ENCODE results near the gene SDHAF3. TPM values are rescaled to one million over a fixed set of nuclear protein-coding genes. Genes with fewer than 3 reads are reported as not detected.
"Not testable (repeated sequence)": the region's sequence is repeated elsewhere in the genome, so short reads cannot be mapped to it uniquely, and the experiment has no call there.

The SDHAF3 gene
- total and polyA plus RNA-seq, 8 donors: 3.4 to 8.6 (median 6.2) TPM

GRCh38 chr7:97120713-97121457, 3.4 kb downstream of the SDHAF3 start:
- Histone ChIP-seq H3K4me3 (no peak overlapping the region), H3K36me3 (no peaks in the 10 kb centered on the region), H3K4me1 (peaks cover 5 to 16% (median 9%) of the 10 kb centered on the region in 3 donors), H3K27ac (no peak overlapping the region), H3K27me3 (no peaks in the 10 kb centered on the region), H3K9me3 (no peaks in the 10 kb centered on the region)
- no peak for ATAC-seq
- DNase-seq: no peak
- TF ChIP-seq, protein P1, sequence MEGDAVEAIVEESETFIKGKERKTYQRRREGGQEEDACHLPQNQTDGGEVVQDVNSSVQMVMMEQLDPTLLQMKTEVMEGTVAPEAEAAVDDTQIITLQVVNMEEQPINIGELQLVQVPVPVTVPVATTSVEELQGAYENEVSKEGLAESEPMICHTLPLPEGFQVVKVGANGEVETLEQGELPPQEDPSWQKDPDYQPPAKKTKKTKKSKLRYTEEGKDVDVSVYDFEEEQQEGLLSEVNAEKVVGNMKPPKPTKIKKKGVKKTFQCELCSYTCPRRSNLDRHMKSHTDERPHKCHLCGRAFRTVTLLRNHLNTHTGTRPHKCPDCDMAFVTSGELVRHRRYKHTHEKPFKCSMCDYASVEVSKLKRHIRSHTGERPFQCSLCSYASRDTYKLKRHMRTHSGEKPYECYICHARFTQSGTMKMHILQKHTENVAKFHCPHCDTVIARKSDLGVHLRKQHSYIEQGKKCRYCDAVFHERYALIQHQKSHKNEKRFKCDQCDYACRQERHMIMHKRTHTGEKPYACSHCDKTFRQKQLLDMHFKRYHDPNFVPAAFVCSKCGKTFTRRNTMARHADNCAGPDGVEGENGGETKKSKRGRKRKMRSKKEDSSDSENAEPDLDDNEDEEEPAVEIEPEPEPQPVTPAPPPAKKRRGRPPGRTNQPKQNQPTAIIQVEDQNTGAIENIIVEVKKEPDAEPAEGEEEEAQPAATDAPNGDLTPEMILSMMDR (IDR thresholded peaks at IDR 0.05): no peak
- FAIRE-seq: no peak
- intact Hi-C loops (cut with DNase I): no loop called here
- 83 to 91% methylated on average over 5 of the region's 5 CpGs for WGBS, 2 donors

GRCh38 chr7:97123115-97123514, 5.6 kb downstream of the SDHAF3 start:
- 73 to 88% methylated on average over 2 of the region's 2 CpGs for WGBS, 2 donors
- DNase-seq; H3K36me3 ChIP-seq; H3K4me3 ChIP-seq; FAIRE-seq; H3K27me3 ChIP-seq; ATAC-seq; intact Hi-C loops (cut with DNase I); H3K27ac ChIP-seq; H3K9me3 ChIP-seq: not testable (repeated sequence)
- peaks cover 5 to 16% (median 9%) of the 10 kb centered on the region in 3 donors for H3K4me1 ChIP-seq

- TF ChIP-seq, protein P1 (IDR thresholded peaks at IDR 0.05): no peak
- intact Hi-C loops (cut with DNase I): no loop called here
These were observed 9.1 kb downstream of the SDHAF3 start for GRCh38 chr7:97126483-97127171.

DNA sequence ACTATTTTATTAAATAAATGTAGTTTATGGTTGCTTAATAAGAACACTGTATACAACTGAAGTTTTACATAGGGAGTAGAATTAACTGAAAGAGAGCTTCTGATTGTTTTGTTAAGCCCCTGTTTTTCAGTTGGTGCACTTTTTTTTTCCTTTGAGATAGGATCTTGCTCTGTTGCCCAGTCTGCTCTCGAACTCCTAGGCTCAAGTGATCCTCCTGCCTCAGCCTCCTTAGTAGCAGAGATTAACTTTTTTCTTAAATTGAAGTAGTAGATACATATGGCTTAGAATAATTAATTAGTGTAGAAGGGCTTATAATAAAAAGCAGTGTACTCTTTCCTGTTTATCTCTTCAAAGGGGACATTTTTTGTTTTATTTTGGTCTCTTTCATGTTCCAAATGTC, 11.2 kb downstream of the SDHAF3 start:
- ATAC-seq (no peak), FAIRE-seq (no peak), DNase-seq (no peak)
- Histone ChIP-seq H3K4me1 (no peaks in the 10 kb centered on the region), H3K9me3 (no peaks in the 10 kb centered on the region), H3K27ac (no peak overlapping the region), H3K36me3 (no peaks in the 10 kb centered on the region), H3K27me3 (no peaks in the 10 kb centered on the region), H3K4me3 (no peak overlapping the region)
- 96 to 100% methylated on average over 1 of the region's 1 CpG for WGBS, 2 donors
- intact Hi-C loops (cut with DNase I): no loop called here
- TF ChIP-seq, protein P1 (IDR thresholded peaks at IDR 0.05): no peak

More at GRCh38 chr7:97126483-97127171, 9.1 kb downstream of the SDHAF3 start:
- H3K9me3 ChIP-seq: no peaks in the 10 kb centered on the region
- H3K36me3 ChIP-seq: no peaks in the 10 kb centered on the region
- H3K27ac ChIP-seq: no peak overlapping the region
- H3K4me1 ChIP-seq: no peaks in the 10 kb centered on the region
- DNase-seq (no peak), ATAC-seq (no peak), FAIRE-seq (no peak)
- WGBS, 2 donors: 89% methylated on average over 15 of the region's 15 CpGs
- no peaks in the 10 kb centered on the region for H3K27me3 ChIP-seq
- H3K4me3 ChIP-seq: no peak overlapping the region

DNA sequence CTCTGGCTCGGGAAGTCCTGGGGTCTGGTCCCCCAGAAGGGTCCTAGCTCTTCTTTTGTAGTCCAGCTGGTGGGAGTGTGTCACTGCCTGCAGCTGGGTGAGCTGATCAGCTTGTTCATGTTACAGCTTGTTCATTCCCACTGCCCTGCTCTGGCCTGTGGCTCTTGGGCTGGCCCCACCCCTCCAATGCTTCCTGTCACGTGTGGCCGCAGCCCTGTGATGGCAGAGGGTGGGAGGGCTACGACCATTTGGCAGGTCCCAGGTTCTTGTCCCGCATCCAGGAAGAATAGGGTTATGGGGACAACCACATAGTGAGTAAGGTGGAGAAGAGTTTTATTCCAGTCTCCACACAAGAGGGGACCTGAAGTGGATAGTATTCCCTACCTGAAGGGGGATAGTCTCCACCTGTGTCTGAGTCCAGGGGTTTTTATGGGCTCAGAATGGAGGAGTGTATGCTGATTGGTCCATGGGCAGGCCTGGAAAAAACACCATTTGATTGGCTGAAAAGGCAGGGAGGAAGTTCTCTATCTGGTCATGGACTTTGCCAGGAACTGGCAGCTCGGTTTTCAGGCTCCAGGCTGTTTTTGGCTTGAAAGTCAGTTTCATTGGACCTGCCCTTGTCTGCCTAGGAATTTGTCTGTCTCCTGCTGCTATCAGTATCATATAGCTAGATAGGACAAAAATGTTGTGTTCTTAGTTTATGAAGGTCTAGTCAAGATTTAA, 13.1 kb downstream of the SDHAF3 start:
- no peaks in the 10 kb centered on the region for H3K27me3 ChIP-seq
- TF ChIP-seq, protein P1 (IDR thresholded peaks at IDR 0.05): no peak
- FAIRE-seq (no peak), DNase-seq (peak in 1 of 6 donors; percentile 31), ATAC-seq (no peak)
- no peak overlapping the region for H3K4me3 ChIP-seq
- no peaks in the 10 kb centered on the region for H3K4me1 ChIP-seq
- 78 to 79% methylated on average over 6 of the region's 6 CpGs for WGBS, 2 donors
- no peaks in the 10 kb centered on the region for H3K9me3 ChIP-seq
- no peaks in the 10 kb centered on the region for H3K36me3 ChIP-seq
- intact Hi-C loops (cut with DNase I): no loop called here
- H3K27ac ChIP-seq: no peak overlapping the region
